ENCODE measurements around the gene DLGAP5.

DLGAP5 gene

DNA sequence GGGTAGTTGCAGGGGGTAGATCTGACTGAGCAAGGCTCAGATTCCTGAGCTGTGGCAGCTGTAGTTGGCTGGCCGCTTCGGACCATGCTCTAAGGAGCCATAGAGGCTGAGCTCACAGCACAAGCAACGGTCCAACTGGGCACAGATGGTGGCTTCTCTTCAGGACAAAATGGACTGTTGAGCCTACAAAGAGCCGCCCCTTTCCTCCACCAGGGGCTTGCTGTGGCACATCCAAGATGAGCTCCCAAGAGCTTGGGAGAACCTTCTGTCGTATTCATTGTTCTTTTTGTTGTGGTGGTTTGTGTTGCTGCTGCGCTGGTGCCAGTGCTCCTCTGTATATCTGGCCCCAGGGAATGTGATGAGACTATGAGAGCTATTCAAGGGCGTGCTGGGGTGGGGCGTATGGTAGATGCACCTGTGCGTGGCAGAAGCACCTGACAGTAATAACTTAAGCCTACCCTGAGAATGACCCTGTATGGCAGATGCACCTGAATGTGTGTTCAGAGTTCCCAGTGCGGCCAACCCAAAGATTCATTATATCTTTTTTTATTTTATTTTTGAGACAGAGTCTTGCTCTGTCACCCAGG, 80.2 kb downstream of the DLGAP5 start:
- no peak for DNase-seq (ENCODE audit: low read depth in 2 of 2)

GRCh38 chr14:55109836-55110235, 81.5 kb downstream of the DLGAP5 start:
- DNase-seq (ENCODE audit: low read depth in 2 of 2) = no peak

DNA sequence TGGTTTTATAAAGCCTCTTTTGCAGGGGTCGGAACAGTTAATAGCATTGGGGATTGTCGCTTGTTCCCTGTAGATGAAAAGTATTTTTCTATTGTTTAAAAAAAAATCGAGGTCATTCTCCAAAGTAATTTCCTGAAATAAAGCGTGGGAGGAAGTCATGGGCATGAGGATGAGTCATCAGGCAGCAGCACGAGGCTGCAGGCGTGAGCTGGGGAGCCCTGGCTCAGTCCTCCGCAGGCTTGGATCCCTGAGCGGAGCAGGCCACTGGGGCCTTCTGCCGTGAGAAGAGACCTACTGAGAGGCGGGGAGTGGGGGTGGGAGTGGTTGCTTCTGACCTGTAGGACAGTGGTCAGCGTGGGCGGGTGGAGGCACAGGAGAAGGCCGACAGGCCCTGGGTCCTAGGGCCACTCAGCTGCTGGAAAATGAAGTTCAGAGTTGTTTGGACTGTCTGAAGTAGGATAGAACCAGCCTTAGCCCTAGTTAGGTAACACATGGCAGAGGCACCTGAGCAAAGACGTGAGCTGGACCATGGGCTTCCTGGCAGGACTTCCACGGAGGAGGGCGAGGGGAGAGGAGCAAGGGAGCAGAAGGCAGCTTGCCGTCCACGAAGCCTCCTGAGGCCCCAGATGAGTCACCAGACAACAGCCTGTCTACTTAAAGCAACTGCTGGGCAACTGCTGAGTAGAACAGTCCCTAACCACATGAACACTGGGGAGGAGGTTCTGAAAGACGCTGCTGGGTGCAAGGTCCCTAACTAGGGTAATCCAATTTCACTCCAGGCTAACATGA, 83.4 kb downstream of the DLGAP5 start:
- DNase-seq (ENCODE audit: low read depth in 2 of 2) = no peak

DNA sequence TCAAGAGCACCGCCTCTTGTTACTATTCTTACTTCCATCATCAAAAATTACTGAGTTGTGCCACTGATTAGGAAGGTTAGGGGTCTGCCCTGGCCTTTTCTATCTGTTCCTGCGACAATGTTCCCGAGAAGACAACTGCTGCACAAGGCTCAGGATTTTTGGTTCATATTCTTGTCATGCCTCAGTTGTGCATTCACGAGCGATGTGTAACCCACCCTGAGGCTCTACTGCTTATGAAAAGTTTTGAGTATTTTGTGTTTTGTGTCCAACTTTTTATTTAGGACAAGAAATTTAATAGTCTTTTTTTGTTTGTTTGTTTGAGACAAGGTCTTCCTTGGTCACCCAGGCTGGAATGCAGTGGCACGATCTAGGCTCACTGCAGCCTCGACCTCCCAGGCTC, 85.4 kb downstream of the DLGAP5 start:
- no peak for DNase-seq (ENCODE audit: low read depth in 2 of 2)

GRCh38 chr14:55103971-55104954, 87.1 kb downstream of the DLGAP5 start:
- no peak for DNase-seq (ENCODE audit: low read depth in 2 of 2)

- DNase-seq (ENCODE audit: low read depth in 2 of 2) = no peak
Measured at GRCh38 chr14:55103005-55103640, 88.3 kb downstream of the DLGAP5 start.

- no peak for DNase-seq (ENCODE audit: low read depth in 2 of 2)
Measured at GRCh38 chr14:55102141-55102621, 89.2 kb downstream of the DLGAP5 start.

DNA sequence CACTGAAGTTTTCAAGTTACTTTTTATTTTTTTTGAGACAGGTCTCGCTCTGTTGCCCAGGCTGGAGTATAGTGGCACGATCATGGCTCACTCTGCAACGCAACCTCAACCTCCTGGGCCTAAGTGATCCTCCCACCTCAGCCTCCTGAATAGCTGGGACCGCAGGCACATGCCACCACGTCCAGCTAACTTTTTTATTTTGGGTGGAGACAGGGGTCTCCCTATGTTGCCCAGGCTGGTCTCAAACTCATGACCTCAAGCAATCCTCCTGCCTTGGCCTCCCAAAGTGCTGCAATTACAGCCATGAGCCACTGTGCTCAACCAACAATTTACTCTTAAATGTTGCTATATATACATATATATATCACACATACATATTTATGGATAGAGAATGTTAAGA, 89.7 kb downstream of the DLGAP5 start:
- no peak for DNase-seq (ENCODE audit: low read depth in 2 of 2)

GRCh38 chr14:55099756-55100155, 91.6 kb downstream of the DLGAP5 start:
- no peak for DNase-seq (ENCODE audit: low read depth in 2 of 2)

- DNase-seq (ENCODE audit: low read depth in 2 of 2) = no peak
Measured at GRCh38 chr14:55098561-55098898, 92.9 kb downstream of the DLGAP5 start.

Data from stimulated activated CD4-positive, alpha-beta T cell treated with anti-CD3 and anti-CD28 coated beads, Interleukin-1b, Interleukin-23, amount 100 ng/mL, for 1 hour (primary cell).